ENCODE results near the gene GSAP. TPM values are rescaled to one million over a fixed set of nuclear protein-coding genes. Genes with fewer than 3 reads are reported as not detected.

The GSAP gene
- total RNA-seq, 4 donors from 2014 or later: 12.6 to 22.8 (median 17.0) TPM

GRCh38 chr7:77368974-77369373, 47.2 kb downstream of the GSAP start:
- no peak overlapping the region for H3K27ac ChIP-seq (replicated peaks in 1 of 4)
- H3K4me1 ChIP-seq: no peaks in the 10 kb centered on the region
- H3K9me3 ChIP-seq: no peaks in the 10 kb centered on the region
- H3K4me3 ChIP-seq: no peak overlapping the region
- no peaks in the 10 kb centered on the region for H3K27me3 ChIP-seq
- peaks cover 0 to 44% (median 11%) of the 10 kb centered on the region in 4 donors for H3K36me3 ChIP-seq
- intact Hi-C loops (cut with DNase I): no loop called here
- TF ChIP-seq POLR2AphosphoS5 (IDR thresholded peaks at IDR 0.05): no peak
- TF ChIP-seq, protein P1, sequence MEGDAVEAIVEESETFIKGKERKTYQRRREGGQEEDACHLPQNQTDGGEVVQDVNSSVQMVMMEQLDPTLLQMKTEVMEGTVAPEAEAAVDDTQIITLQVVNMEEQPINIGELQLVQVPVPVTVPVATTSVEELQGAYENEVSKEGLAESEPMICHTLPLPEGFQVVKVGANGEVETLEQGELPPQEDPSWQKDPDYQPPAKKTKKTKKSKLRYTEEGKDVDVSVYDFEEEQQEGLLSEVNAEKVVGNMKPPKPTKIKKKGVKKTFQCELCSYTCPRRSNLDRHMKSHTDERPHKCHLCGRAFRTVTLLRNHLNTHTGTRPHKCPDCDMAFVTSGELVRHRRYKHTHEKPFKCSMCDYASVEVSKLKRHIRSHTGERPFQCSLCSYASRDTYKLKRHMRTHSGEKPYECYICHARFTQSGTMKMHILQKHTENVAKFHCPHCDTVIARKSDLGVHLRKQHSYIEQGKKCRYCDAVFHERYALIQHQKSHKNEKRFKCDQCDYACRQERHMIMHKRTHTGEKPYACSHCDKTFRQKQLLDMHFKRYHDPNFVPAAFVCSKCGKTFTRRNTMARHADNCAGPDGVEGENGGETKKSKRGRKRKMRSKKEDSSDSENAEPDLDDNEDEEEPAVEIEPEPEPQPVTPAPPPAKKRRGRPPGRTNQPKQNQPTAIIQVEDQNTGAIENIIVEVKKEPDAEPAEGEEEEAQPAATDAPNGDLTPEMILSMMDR (IDR thresholded peaks at IDR 0.05): peak in 1 of 3 experiments; percentile 5
- DNase-seq (ENCODE audit: extremely low spot score): no peak
- WGBS: 79% methylated on average over 2 of the region's 2 CpGs

DNA sequence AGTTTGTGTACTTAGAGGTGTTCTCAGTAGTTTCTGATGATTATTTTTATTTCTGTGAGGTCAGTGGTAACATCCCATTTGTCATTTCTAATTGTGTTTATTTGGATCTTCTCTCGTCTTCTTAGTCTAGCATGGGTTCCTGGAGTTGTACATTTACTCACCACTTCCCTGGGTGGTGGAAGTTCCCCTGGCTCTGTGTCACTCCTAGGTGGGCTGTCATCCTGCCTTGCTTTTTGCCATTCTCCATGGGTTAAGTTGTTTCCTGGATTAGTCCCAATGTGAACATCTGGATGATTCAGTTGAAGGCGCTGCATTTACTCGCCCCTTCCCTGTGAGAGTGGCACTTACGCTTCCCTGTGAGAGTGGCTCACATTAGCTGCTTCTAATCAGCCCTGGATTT, 48.2 kb downstream of the GSAP start:
- intact Hi-C loops (cut with DNase I): no loop called here
- no peaks in the 10 kb centered on the region for H3K4me1 ChIP-seq
- H3K9me3 ChIP-seq: no peaks in the 10 kb centered on the region
- no peak overlapping the region for H3K4me3 ChIP-seq
- DNase-seq (ENCODE audit: extremely low spot score): peak; percentile 82
- no peak overlapping the region for H3K27ac ChIP-seq (replicated peaks in 1 of 4)
- TF ChIP-seq POLR2AphosphoS5 (IDR thresholded peaks at IDR 0.05) (no peak), POLR2A (IDR thresholded peaks at IDR 0.05; ENCODE audit: low read depth) (no peak), EP300 (IDR thresholded peaks at IDR 0.05) (no peak)
- TF ChIP-seq, protein P1 (IDR thresholded peaks at IDR 0.05): no peak
- peaks cover 0 to 34% (median 8%) of the 10 kb centered on the region in 4 donors for H3K36me3 ChIP-seq
- H3K27me3 ChIP-seq: no peaks in the 10 kb centered on the region
- 95% methylated on average over 4 of the region's 4 CpGs for WGBS

- intact Hi-C loops (cut with DNase I): no loop called here
- 50% methylated on average over 1 of the region's 1 CpG for WGBS
These were observed 53.2 kb downstream of the GSAP start for GRCh38 chr7:77362905-77363304.

DNA sequence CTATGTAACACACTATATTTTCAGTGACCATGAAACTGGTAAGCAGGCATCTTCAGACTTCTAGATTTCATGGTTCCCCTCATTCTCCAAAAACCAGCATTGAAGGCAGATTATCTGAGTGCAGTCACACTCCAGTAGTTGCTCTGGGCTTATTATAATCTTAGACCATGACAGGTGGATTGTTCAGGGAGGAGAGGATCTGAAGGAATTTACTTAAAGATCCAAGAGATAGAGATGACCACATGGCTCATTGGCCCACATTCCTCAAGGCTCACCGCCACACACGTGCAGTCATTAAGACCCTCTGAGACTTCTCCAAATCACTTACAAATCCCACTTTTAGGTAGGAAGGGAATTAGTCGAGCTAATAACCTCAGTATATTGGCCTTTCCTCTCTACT, 55.2 kb downstream of the GSAP start:
- WGBS: 96% methylated on average over 3 of the region's 3 CpGs
- no peaks in the 10 kb centered on the region for H3K9me3 ChIP-seq
- H3K4me1 ChIP-seq: no peaks in the 10 kb centered on the region
- DNase-seq (ENCODE audit: extremely low spot score): peak; percentile 53
- H3K4me3 ChIP-seq: no peak overlapping the region
- H3K27me3 ChIP-seq: no peaks in the 10 kb centered on the region
- H3K27ac ChIP-seq (replicated peaks in 1 of 4): no peak overlapping the region
- TF ChIP-seq EP300 (IDR thresholded peaks at IDR 0.05): no peak
- TF ChIP-seq POLR2AphosphoS5 (IDR thresholded peaks at IDR 0.05): no peak
- TF ChIP-seq, protein P1 (IDR thresholded peaks at IDR 0.05): no peak
- no peak for TF ChIP-seq POLR2A (IDR thresholded peaks at IDR 0.05; ENCODE audit: low read depth)
- intact Hi-C loops (cut with DNase I): no loop called here
- peaks cover 0 to 27% (median 0%) of the 10 kb centered on the region in 4 donors for H3K36me3 ChIP-seq

More at GRCh38 chr7:77362905-77363304, 53.2 kb downstream of the GSAP start:
- no peak for TF ChIP-seq POLR2A (IDR thresholded peaks at IDR 0.05; ENCODE audit: low read depth)
- TF ChIP-seq, protein P1 (IDR thresholded peaks at IDR 0.05): no peak
- no peak for TF ChIP-seq POLR2AphosphoS5 (IDR thresholded peaks at IDR 0.05)
- no peak for TF ChIP-seq EP300 (IDR thresholded peaks at IDR 0.05)
- Histone ChIP-seq H3K27ac (replicated peaks in 1 of 4) (no peak overlapping the region), H3K36me3 (peaks cover 0 to 30% (median 0%) of the 10 kb centered on the region in 4 donors), H3K4me1 (no peaks in the 10 kb centered on the region), H3K27me3 (no peaks in the 10 kb centered on the region), H3K9me3 (no peaks in the 10 kb centered on the region), H3K4me3 (no peak overlapping the region)
- peak; percentile 37 for DNase-seq (ENCODE audit: extremely low spot score)

- Histone ChIP-seq H3K4me1 (no peaks in the 10 kb centered on the region), H3K9me3 (no peaks in the 10 kb centered on the region), H3K27me3 (no peaks in the 10 kb centered on the region), H3K36me3 (peaks cover 0 to 28% (median 0%) of the 10 kb centered on the region in 4 donors), H3K27ac (replicated peaks in 1 of 4) (no peak overlapping the region), H3K4me3 (no peak overlapping the region)
- TF ChIP-seq POLR2A (IDR thresholded peaks at IDR 0.05; ENCODE audit: low read depth) (no peak), POLR2AphosphoS5 (IDR thresholded peaks at IDR 0.05) (no peak), EP300 (IDR thresholded peaks at IDR 0.05) (no peak)
- TF ChIP-seq, protein P1 (IDR thresholded peaks at IDR 0.05): no peak
- DNase-seq (ENCODE audit: extremely low spot score): no peak
- 80% methylated on average over 1 of the region's 1 CpG for whole genome bisulfite sequencing
- intact Hi-C loops (cut with DNase I): no loop called here
These were observed 56.0 kb downstream of the GSAP start for GRCh38 chr7:77360104-77360503.

Measured in esophagus muscularis mucosa (tissue), 4 donors.